Uterus (tissue), 4 donors: ENCODE measurements around the gene FBRS. TPM values are rescaled to one million over a fixed set of nuclear protein-coding genes. Genes with fewer than 3 reads are reported as not detected.

Source experiments
- DNase-seq, 2 donors: peaks; one replicate each; pipeline ENCODE4 v3.0.0-alpha.2; 2019 to 2020
- H3K27ac ChIP-seq, 2 donors: fragments of 200-600 bp; sonication (generic); 1 replicate in 1 of 2; 2 replicates in 1 of 2; pipeline ENCODE4 v1.5.1; 2016 to 2018
- H3K27me3 ChIP-seq, 2 donors: fragments of 200-600 bp; sonication (generic); one replicate each; pipeline ENCODE4 v1.5.1; 2018 to 2019; ENCODE audit warnings: control low read depth in 1 of 2
- H3K36me3 ChIP-seq, 2 donors: fragments of 200-600 bp; sonication (generic); one replicate each; pipeline ENCODE4 v1.5.1; 2019; ENCODE audit warnings: control low read depth in 1 of 2
- H3K4me1 ChIP-seq, 2 donors: fragments of 200-600 bp; sonication (generic); one replicate each; pipeline ENCODE4 v1.5.1; 2018 to 2019; ENCODE audit warnings: control low read depth in 1 of 2
- H3K4me3 ChIP-seq, 2 donors: fragments of 200-600 bp; sonication (generic); 1 replicate in 1 of 2; 2 replicates in 1 of 2; pipeline ENCODE4 v1.5.1; 2018 to 2019; ENCODE audit warnings: mild to moderate bottlenecking in 1 of 2
- H3K9me3 ChIP-seq, 2 donors: fragments of 200-600 bp; sonication (generic); one replicate each; pipeline ENCODE4 v1.5.1; 2019; ENCODE audit warnings: control low read depth in 1 of 2
- POLR2A ChIP-seq, 2 donors: fragments of 450-650 bp; IDR thresholded peaks; one replicate each; pipeline ENCODE4 v1.6.1; 2016; ENCODE audit warnings: antibody characterized with exemption in 2 of 2, mild to moderate bottlenecking in 1 of 2, moderate library complexity in 1 of 2
- intact Hi-C: fragments of 100-400 bp; cut with DNase I; formaldehyde crosslinking; loops from one replicate; pipeline ENCODE4 v1.15.1; 2023; ENCODE audit warnings: low total_unique reads
- total RNA-seq, 4 donors: library from RNA; depleted of rRNA in 3 of 4; stranded (reverse); fragments of >200 nt in 3 of 4; gene quantifications; one replicate each; pipeline versions ENCODE4 v1.1.0 to v1.2.4, GENCODE V29; 2014 to 2023
- TF ChIP-seq, protein P1 (sequence below), 4 experiments: fragments of 200-600 bp in 2 of 4; fragments of 450-650 bp in 2 of 4; sonication (generic) in 2 of 4; IDR thresholded peaks; one replicate each; pipeline ENCODE4 v1.5.1; 2016 to 2019; ENCODE audit warnings: antibody characterized with exemption in 4 of 4, mild to moderate bottlenecking in 2 of 4, moderate library complexity in 1 of 4
- donor health status: DM: yes; HTN: yes; CAD: no.

Gene FBRS
- total RNA-seq, 4 donors from 2014 or later = 8.5 to 78.4 (median 16.5) TPM

GRCh38 chr16:30619202-30619601 lies 39.0 kb upstream of the FBRS start:
- Histone ChIP-seq H3K9me3 (no peaks in the 10 kb centered on the region), H3K27me3 (no peaks in the 10 kb centered on the region), H3K36me3 (no peaks in the 10 kb centered on the region), H3K4me1 (no peaks in the 10 kb centered on the region), H3K4me3 (no peak overlapping the region), H3K27ac (no peak overlapping the region)
- DNase-seq = no peak
- TF ChIP-seq, protein P1, sequence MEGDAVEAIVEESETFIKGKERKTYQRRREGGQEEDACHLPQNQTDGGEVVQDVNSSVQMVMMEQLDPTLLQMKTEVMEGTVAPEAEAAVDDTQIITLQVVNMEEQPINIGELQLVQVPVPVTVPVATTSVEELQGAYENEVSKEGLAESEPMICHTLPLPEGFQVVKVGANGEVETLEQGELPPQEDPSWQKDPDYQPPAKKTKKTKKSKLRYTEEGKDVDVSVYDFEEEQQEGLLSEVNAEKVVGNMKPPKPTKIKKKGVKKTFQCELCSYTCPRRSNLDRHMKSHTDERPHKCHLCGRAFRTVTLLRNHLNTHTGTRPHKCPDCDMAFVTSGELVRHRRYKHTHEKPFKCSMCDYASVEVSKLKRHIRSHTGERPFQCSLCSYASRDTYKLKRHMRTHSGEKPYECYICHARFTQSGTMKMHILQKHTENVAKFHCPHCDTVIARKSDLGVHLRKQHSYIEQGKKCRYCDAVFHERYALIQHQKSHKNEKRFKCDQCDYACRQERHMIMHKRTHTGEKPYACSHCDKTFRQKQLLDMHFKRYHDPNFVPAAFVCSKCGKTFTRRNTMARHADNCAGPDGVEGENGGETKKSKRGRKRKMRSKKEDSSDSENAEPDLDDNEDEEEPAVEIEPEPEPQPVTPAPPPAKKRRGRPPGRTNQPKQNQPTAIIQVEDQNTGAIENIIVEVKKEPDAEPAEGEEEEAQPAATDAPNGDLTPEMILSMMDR (IDR thresholded peaks at IDR 0.05) = no peak
- no peak for TF ChIP-seq POLR2A (IDR thresholded peaks at IDR 0.05)
- intact Hi-C loops = no loop called here

- Histone ChIP-seq H3K27ac (no peak overlapping the region), H3K27me3 (no peaks in the 10 kb centered on the region), H3K36me3 (no peaks in the 10 kb centered on the region), H3K9me3 (no peaks in the 10 kb centered on the region), H3K4me1 (no peaks in the 10 kb centered on the region), H3K4me3 (no peak overlapping the region)
- intact Hi-C loops = no loop called here
- no peak for DNase-seq
- TF ChIP-seq, protein P1 (IDR thresholded peaks at IDR 0.05) = no peak
- no peak for TF ChIP-seq POLR2A (IDR thresholded peaks at IDR 0.05)
Measured at GRCh38 chr16:30619638-30620037, 38.6 kb upstream of the FBRS start.

GRCh38 chr16:30620169-30620568 lies 38.1 kb upstream of the FBRS start:
- Histone ChIP-seq H3K9me3 (no peaks in the 10 kb centered on the region), H3K27me3 (no peaks in the 10 kb centered on the region), H3K4me3 (no peak overlapping the region), H3K36me3 (no peaks in the 10 kb centered on the region), H3K27ac (no peak overlapping the region), H3K4me1 (no peaks in the 10 kb centered on the region)
- no peak for DNase-seq
- intact Hi-C loops = no loop called here
- TF ChIP-seq POLR2A (IDR thresholded peaks at IDR 0.05) = no peak
- TF ChIP-seq, protein P1 (IDR thresholded peaks at IDR 0.05) = no peak

DNA sequence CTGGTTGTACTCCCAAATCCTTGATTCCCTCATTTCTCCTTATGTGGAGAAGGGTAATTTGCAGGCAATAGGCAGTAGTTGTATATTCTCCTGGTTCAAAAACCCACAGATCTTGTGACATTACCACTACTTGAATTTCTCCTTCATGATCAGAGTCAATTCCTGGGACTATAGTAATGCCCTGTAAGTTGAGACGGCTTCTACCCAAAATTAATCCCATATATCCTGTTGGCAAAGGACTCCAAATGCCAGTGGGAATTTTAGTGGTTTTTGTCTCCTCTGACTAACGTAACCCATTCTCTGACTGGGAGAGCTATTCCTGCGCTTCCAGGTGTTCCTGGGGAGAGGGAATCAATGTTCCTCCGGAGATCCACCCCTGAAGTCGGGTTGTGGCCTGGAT lies 36.5 kb upstream of the FBRS start:
- H3K36me3 ChIP-seq = no peaks in the 10 kb centered on the region
- no peaks in the 10 kb centered on the region for H3K4me1 ChIP-seq
- TF ChIP-seq, protein P1 (IDR thresholded peaks at IDR 0.05) = no peak
- no peak for TF ChIP-seq POLR2A (IDR thresholded peaks at IDR 0.05)
- no peaks in the 10 kb centered on the region for H3K9me3 ChIP-seq
- intact Hi-C loops = no loop called here
- DNase-seq = no peak
- no peaks in the 10 kb centered on the region for H3K27me3 ChIP-seq
- H3K27ac ChIP-seq = no peak overlapping the region
- no peak overlapping the region for H3K4me3 ChIP-seq

- Histone ChIP-seq H3K4me1 (no peaks in the 10 kb centered on the region), H3K36me3 (no peaks in the 10 kb centered on the region), H3K4me3 (no peak overlapping the region), H3K27me3 (no peaks in the 10 kb centered on the region), H3K9me3 (no peaks in the 10 kb centered on the region), H3K27ac (no peak overlapping the region)
- intact Hi-C loops = no loop called here
- no peak for TF ChIP-seq POLR2A (IDR thresholded peaks at IDR 0.05)
- TF ChIP-seq, protein P1 (IDR thresholded peaks at IDR 0.05) = no peak
- no peak for DNase-seq
Measured at GRCh38 chr16:30622455-30623032, 35.7 kb upstream of the FBRS start.
